B cell (primary cell): ENCODE results near the gene POLR2A. TPM values are rescaled to one million over a fixed set of nuclear protein-coding genes. Genes with fewer than 3 reads are reported as not detected.

ENCODE experiments used
- ATAC-seq: fragments of 200-7000 bp; cut with Tn5 transposase; one replicate; pipeline ENCODE4 v1.10.0; 2021; ENCODE audit warnings: low read depth, mild to moderate bottlenecking, moderate number of reproducible peaks, moderate library complexity
- CTCF ChIA-PET: fragments of 350-600 bp; sonication (Branson Sonifier 250); formaldehyde crosslinking; loops from one replicate; lab custom pipeline; 2021; ENCODE audit warnings: antibody characterized with exemption, inconsistent platforms; lab: Charles Lee
- POLR2A ChIA-PET: fragments of 350-600 bp; sonication (Branson Sonifier 250); formaldehyde crosslinking; loops from one replicate; lab custom pipeline; 2021; ENCODE audit warnings: antibody characterized with exemption; lab: Charles Lee
- DNase-seq: peaks from one replicate; pipeline ENCODE4 v3.0.0; 2013
- H2AFZ ChIP-seq: 2 replicates; pipeline ENCODE4 v1.6.1; 2012; ENCODE audit warnings: mild to moderate bottlenecking, low read depth, low read length; ENCODE audit not compliant: insufficient read depth, poor library complexity, severe bottlenecking
- H3K27ac ChIP-seq, 2 donors: 1 replicate in 1 of 2; 2 replicates in 1 of 2; pipeline ENCODE4 v1.5.1; 2012 to 2013; ENCODE audit warnings: low read length in 2 of 2, mild to moderate bottlenecking in 2 of 2, moderate library complexity in 1 of 2
- H3K27me3 ChIP-seq, 4 experiments: fragments of 200-600 bp in 1 of 4; sonication (generic) in 1 of 4; replicated peaks in 1 of 4; 1 replicate in 2 of 4; 2 replicates in 2 of 4; pipeline versions ENCODE4 v1.6.1 to v1.7.0; 2013 to 2016; ENCODE audit warnings: low read length in 3 of 4, mild to moderate bottlenecking in 2 of 4, mixed read lengths in 1 of 4, moderate library complexity in 1 of 4; ENCODE audit not compliant: insufficient read depth in 4 of 4, control insufficient read depth in 3 of 4; ENCODE audit errors: control extremely low read depth in 1 of 4
- H3K36me3 ChIP-seq, 2 experiments: replicated peaks in 1 of 2; 1 replicate in 1 of 2; 2 replicates in 1 of 2; pipeline versions ENCODE4 v1.6.1 to v1.7.1; 2013; ENCODE audit warnings: low read length in 1 of 2; ENCODE audit not compliant: insufficient read depth in 2 of 2, control insufficient read depth in 1 of 2; ENCODE audit errors: control extremely low read depth in 1 of 2, extremely low read depth in 1 of 2
- H3K4me1 ChIP-seq, 2 donors: fragments of 200-600 bp in 1 of 2; sonication (generic) in 1 of 2; 1 replicate in 1 of 2; 2 replicates in 1 of 2; pipeline versions ENCODE4 v1.5.1 to v1.6.1; 2013 to 2017; ENCODE audit warnings: low read length in 2 of 2; ENCODE audit not compliant: control insufficient read depth in 2 of 2, insufficient read depth in 2 of 2
- H3K4me2 ChIP-seq: replicated peaks from 2 replicates; pipeline ENCODE3; 2012; ENCODE audit warnings: mild to moderate bottlenecking, low read depth, low read length; ENCODE audit not compliant: poor library complexity, severe bottlenecking
- H3K4me3 ChIP-seq, 5 experiments: fragments of 200-600 bp in 1 of 5; sonication (generic) in 1 of 5; 1 replicate in 3 of 5; 2 replicates in 2 of 5; pipeline versions ENCODE4 v1.5.1 to v1.7.0; 2011 to 2016; ENCODE audit warnings: low read length in 4 of 5, mild to moderate bottlenecking in 4 of 5, low read depth in 2 of 5, control low read depth in 1 of 5, moderate library complexity in 1 of 5; ENCODE audit not compliant: insufficient read depth in 1 of 5; ENCODE audit errors: control extremely low read depth in 1 of 5, extremely low read depth in 1 of 5
- H3K79me2 ChIP-seq: fragments of 200-600 bp; sonication (generic); one replicate; pipeline ENCODE4 v1.6.0; 2016; ENCODE audit warnings: low read length; ENCODE audit not compliant: control insufficient read depth, insufficient read depth
- H3K9ac ChIP-seq: fragments of 200-600 bp; sonication (generic); 2 replicates; pipeline ENCODE4 v1.6.1; 2017; ENCODE audit warnings: mild to moderate bottlenecking, low read length, moderate library complexity
- H3K9me3 ChIP-seq, 3 donors: one replicate each; pipeline versions ENCODE4 v1.6.1 to v1.7.1; 2013; ENCODE audit warnings: low read length in 2 of 3; ENCODE audit not compliant: control insufficient read depth in 2 of 3, insufficient read depth in 1 of 3; ENCODE audit errors: control extremely low read depth in 1 of 3
- H4K20me1 ChIP-seq: 2 replicates; pipeline ENCODE4 v1.6.0; 2012; ENCODE audit warnings: mild to moderate bottlenecking, low read length; ENCODE audit not compliant: insufficient read depth, control insufficient read depth, poor library complexity, severe bottlenecking
- H3K27ac Mint-ChIP-seq: one replicate; pipeline ENCODE4 v1.8.0; 2021; ENCODE audit warnings: mixed read lengths
- H3K27me3 Mint-ChIP-seq: one replicate; pipeline ENCODE4 v1.8.0; 2021; ENCODE audit warnings: mixed read lengths
- H3K4me1 Mint-ChIP-seq: one replicate; pipeline ENCODE4 v1.8.0; 2021; ENCODE audit warnings: mixed read lengths
- H3K4me3 Mint-ChIP-seq: one replicate; pipeline ENCODE4 v1.8.0; 2021; ENCODE audit warnings: mixed read lengths
- H3K9me3 Mint-ChIP-seq: one replicate; pipeline ENCODE4 v1.8.0; 2022; ENCODE audit warnings: mixed read lengths; ENCODE audit not compliant: insufficient read depth
- EZH2 ChIP-seq: IDR thresholded peaks from 2 replicates; pipeline ENCODE4 v1.6.1; 2012; ENCODE audit warnings: borderline replicate concordance, low read depth, mild to moderate bottlenecking, moderate library complexity, low read length; ENCODE audit not compliant: insufficient read depth, poor library complexity, severe bottlenecking
- WGBS: methylation state at CpG from one replicate; pipeline ENCODE4 v1.1.5; 2013; ENCODE audit warnings: missing lambda C conversion rate; ENCODE audit not compliant: insufficient coverage; 5-methylcytosine and 5-hydroxymethylcytosine counted together
- intact Hi-C: fragments of 100-400 bp; cut with micrococcal nuclease; formaldehyde crosslinking; loops from one replicate; pipeline ENCODE4 v1.10.0; 2022
- polyA plus RNA-seq: library from polyadenylated mRNA; depleted of rRNA; stranded (reverse); fragments of >200 nt; gene quantifications from 2 replicates; pipeline ENCODE4 v1.2.3, GENCODE V29; 2012
- total RNA-seq, 2 donors: library from RNA; stranded (reverse); fragments of 120-200 nt in 1 of 2; gene quantifications; 1 replicate in 1 of 2; 2 replicates in 1 of 2; pipeline versions ENCODE4 v1.2.3 to v1.2.4, GENCODE V29; 2013 to 2022
- TF ChIP-seq, protein P1 (sequence below): fragments of 200-600 bp; IDR thresholded peaks from one replicate; pipeline ENCODE4 v1.8.0; 2022; ENCODE audit warnings: antibody characterized with exemption, mild to moderate bottlenecking

The POLR2A gene
- total and polyA plus RNA-seq, 2 donors (not counting 1 experiment from before 2014, with no cell fraction given) = 56.5 to 225 TPM

- Histone ChIP-seq H3K9ac (peak overlapping the region; percentile 48), H2AFZ (no peak overlapping the region), H3K4me2 (peak overlapping the region; percentile 93), H3K27me3 (peaks cover 0 to 59% (median 34%) of the 10 kb centered on the region in 4 experiments), H3K9me3 (peaks cover 0 to 34% (median 0%) of the 10 kb centered on the region in 3 donors), H3K4me1 (peaks cover 51 to 53% of the 10 kb centered on the region in 2 donors), H3K36me3 (no peaks in the 10 kb centered on the region), H3K27ac (no peak overlapping the region), H3K79me2 (peaks cover 27% of the 10 kb centered on the region), H3K4me3 (peak overlapping the region in 2 of 5 experiments; percentile 31 to 43), H4K20me1 (peaks cover 49% of the 10 kb centered on the region)
- Mint-ChIP-seq H3K27ac (peak overlapping the region; percentile 61), H3K4me3 (peak overlapping the region; percentile 84), H3K27me3 (peaks cover 51% of the 10 kb centered on the region), H3K9me3 (no peaks in the 10 kb centered on the region), H3K4me1 (peaks cover 48% of the 10 kb centered on the region)
- WGBS = 48% methylated on average over 6 of the region's 11 CpGs
- ATAC-seq (no peak), DNase-seq (no peak)
- ChIA-PET POLR2A (interaction anchor here (0.6 kb wide), 1 partner anchor 17 kb away, joined by 10 read pairs; no protein-coding TSS in a partner anchor), CTCF (interaction anchor here (0.8 to 4.2 kb wide), 9 partner anchors 16 to 234 kb away, joined by 3 to 43 read pairs (median 5); partner anchors contain the start of genes SLC35G6 and TMEM95)
- TF ChIP-seq, protein P1, sequence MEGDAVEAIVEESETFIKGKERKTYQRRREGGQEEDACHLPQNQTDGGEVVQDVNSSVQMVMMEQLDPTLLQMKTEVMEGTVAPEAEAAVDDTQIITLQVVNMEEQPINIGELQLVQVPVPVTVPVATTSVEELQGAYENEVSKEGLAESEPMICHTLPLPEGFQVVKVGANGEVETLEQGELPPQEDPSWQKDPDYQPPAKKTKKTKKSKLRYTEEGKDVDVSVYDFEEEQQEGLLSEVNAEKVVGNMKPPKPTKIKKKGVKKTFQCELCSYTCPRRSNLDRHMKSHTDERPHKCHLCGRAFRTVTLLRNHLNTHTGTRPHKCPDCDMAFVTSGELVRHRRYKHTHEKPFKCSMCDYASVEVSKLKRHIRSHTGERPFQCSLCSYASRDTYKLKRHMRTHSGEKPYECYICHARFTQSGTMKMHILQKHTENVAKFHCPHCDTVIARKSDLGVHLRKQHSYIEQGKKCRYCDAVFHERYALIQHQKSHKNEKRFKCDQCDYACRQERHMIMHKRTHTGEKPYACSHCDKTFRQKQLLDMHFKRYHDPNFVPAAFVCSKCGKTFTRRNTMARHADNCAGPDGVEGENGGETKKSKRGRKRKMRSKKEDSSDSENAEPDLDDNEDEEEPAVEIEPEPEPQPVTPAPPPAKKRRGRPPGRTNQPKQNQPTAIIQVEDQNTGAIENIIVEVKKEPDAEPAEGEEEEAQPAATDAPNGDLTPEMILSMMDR = no peak
- no peak for TF ChIP-seq EZH2
- intact Hi-C loops = loop anchor here (5.0 kb wide), 2 partner anchors 402 to 1952 kb away; partner anchors contain the start of genes DERL2, MIS12 and SLC16A13
These were observed 45.3 kb upstream of the POLR2A start for GRCh38 chr17:7438656-7439460.
